ENCODE results near the gene SFT2D1. TPM values are rescaled to one million over a fixed set of nuclear protein-coding genes. Genes with fewer than 3 reads are reported as not detected.

SFT2D1 gene
- total RNA-seq, 4 donors from 2014 or later, result 40.0 to 63.7 (median 53.8) TPM

DNA sequence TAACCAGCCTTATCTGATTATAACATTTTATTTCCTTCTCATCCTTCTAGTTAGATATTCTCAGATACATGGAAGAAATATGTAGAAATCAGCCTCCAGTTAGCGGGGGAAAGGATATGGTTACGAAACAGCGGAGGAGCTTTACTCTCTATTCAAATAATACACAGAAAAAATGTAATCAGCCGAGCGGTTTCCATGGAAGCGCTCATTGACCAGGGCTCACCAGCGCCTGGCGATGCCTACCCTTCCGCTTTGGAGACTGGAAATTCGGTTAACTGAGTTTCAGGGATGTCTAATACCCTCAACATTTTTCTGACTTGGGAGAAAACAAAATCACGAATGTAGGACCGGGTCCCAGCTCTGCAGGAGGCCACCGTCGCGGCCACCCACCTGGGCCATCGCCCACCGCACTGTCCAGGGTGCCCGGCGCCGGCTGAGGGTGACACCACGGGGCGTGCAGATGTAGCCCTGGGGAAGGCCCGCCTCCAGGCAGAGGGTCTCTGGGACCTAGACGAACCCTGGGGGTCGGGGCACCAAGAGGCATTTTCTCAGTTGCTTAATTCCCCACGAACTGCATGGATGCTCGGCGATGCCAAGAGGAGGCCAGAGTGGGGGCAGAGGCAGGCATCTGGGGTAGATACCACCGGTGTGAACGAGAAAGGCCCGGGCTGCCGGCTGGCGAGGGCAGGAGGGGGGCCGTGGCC lies 35.8 kb downstream of the SFT2D1 start:
- ATAC-seq (ENCODE audit: low FRiP score) (no peak), DNase-seq (ENCODE audit: low spot score) (no peak)
- TF ChIP-seq, protein P1, sequence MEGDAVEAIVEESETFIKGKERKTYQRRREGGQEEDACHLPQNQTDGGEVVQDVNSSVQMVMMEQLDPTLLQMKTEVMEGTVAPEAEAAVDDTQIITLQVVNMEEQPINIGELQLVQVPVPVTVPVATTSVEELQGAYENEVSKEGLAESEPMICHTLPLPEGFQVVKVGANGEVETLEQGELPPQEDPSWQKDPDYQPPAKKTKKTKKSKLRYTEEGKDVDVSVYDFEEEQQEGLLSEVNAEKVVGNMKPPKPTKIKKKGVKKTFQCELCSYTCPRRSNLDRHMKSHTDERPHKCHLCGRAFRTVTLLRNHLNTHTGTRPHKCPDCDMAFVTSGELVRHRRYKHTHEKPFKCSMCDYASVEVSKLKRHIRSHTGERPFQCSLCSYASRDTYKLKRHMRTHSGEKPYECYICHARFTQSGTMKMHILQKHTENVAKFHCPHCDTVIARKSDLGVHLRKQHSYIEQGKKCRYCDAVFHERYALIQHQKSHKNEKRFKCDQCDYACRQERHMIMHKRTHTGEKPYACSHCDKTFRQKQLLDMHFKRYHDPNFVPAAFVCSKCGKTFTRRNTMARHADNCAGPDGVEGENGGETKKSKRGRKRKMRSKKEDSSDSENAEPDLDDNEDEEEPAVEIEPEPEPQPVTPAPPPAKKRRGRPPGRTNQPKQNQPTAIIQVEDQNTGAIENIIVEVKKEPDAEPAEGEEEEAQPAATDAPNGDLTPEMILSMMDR (IDR thresholded peaks at IDR 0.05), result no peak

DNA sequence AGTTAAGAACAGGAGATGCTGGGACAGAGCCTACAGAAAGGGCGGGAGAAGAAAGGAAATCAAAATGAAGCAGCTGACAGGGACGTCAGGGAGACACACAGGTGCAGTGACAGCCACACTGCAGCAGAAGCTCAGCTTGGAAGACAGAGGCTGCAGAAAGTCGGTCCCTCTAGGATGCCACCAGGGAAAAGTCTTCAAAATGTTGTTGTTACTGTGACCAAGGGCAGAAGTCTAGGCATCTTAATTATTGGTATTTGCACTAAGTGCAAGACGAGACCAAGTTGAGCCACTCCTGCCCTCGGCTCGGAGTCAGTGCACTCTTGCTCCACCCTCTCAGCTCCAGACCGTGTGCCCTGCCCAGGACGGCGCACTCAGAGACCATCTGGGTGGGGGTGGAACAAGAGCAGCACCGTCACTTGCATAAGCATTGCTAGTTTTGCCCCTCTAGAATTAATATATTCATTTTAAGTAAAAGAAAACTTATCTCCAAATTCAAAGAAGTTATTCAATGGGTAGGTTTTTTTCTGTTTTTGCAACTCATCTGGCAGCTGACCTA lies 36.7 kb downstream of the SFT2D1 start:
- TF ChIP-seq, protein P1 (IDR thresholded peaks at IDR 0.05), result no peak
- DNase-seq (ENCODE audit: low spot score), result no peak
- ATAC-seq (ENCODE audit: low FRiP score), result no peak

DNA sequence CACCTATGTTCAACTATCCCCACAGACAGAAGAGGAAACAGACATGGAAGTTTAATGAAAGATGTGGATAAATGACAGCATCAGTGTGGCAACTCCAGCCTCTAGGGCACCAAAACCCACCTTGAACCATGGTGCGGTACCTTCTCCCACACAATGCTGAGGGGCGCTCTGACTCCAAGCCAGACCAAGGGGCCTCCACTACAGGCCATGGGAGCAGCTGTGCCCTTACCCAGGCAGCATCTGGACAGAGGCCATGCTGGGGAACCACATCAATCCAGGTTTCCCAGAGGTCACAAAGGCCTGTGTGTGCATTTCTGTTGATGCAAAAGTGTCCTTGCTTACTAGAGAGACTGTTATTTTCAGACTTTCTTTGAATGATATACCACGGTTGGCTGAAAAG lies 38.2 kb downstream of the SFT2D1 start:
- TF ChIP-seq, protein P1 (IDR thresholded peaks at IDR 0.05), result no peak
- ATAC-seq (ENCODE audit: low FRiP score) (no peak), DNase-seq (ENCODE audit: low spot score) (no peak)

DNA sequence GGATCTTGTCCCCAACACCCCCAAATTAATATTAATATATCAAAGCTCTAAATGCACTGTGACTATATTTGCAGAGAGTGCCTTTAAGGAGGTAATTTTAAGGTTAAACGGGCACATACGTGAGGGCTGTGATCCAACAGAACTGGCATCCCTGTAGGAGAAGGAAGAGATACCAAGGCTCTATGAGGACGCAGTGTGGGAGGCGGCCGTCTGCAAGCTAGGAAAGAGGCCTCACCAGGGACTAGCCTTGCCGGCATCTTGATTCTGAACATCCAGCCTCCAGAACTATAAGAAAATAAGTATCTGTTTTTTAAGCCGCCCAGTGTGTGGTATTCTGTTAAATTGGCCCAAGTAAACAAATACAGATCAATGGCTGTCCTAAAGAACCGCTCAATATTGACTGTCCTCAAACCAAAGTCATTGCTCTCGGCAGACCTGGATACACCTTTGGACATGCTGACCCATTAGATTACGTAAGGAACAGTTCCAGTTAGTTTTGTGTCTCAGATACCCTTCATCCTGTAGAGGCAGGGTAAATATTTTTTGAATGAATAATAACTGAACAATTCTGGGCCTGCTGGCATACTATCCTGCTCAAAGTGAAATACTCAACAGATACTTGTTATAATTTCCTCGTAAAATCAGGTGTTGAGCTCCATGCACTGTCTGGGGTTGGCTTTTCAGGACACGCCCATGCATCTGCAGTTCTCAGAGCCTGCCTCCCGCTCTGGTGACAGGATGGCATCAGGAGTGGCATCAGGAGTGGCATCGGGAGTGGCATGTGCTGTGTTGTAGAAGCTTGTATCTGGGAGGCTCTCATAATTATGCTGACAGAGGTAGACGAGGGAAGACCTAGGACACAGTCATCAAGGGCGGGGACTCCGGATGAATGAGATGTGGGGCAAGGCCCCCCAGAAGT lies 40.5 kb downstream of the SFT2D1 start:
- ATAC-seq (ENCODE audit: low FRiP score) (no peak), DNase-seq (ENCODE audit: low spot score) (no peak)
- TF ChIP-seq, protein P1 (IDR thresholded peaks at IDR 0.05), result no peak

DNA sequence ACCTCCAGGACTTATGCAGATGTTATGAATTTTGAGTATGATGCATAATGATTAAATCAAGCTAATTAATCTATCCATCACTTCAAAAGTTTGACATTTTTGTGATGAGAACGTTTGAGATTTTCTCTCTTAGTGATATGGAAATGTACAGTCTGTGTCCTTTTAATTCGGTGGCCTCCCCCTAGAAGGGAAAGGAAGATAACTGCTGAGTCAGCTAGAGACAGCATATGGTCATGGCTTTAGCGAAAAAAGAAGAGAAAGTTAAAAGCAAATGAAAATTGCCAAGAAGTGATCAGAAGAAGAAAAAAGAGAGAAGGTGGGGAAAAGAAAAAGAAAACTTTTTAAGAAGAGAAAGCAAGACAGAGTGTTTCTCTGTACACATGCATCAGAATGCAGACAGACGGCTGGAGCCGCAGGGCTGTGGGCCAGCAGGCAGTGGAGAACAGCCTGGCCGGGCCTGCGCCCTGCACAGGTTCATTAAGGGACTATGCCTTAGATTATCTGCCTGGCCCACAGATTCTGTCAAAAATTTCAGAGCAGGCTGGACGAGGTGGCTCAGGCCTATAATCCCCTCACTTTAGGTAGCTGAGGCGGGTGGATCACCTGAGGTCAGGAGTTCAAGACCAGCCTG lies 41.9 kb downstream of the SFT2D1 start:
- DNase-seq (ENCODE audit: low spot score), result no peak
- TF ChIP-seq, protein P1 (IDR thresholded peaks at IDR 0.05), result no peak
- ATAC-seq (ENCODE audit: low FRiP score), result no peak

DNA sequence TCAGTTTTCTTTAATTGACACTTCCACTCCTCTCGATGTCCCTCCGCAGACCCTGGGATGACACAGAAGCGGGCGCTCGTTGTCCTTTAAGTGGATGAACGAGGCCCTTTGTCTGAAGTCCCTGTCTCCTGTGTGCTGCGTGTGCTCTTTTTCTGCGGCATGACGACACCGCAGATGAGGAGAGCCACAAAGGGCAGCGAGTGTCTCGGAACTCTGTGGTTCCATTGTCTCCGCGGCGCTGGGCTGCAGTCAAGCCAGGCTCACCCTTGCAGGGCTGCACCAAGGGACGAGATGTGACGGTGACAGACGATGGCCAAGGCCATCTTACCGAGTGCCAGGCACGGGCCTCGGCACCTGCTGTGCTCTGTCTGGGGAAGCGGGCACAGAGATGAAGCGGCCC lies 44.7 kb downstream of the SFT2D1 start:
- no peak for DNase-seq (ENCODE audit: low spot score)
- ATAC-seq (ENCODE audit: low FRiP score), result no peak
- TF ChIP-seq, protein P1 (IDR thresholded peaks at IDR 0.05), result no peak

Measured in omental fat pad (tissue), 4 donors.